Left lung (tissue), 10 donors: Measurements from ENCODE around the gene PRCD. TPM values are rescaled to one million over a fixed set of nuclear protein-coding genes. Genes with fewer than 3 reads are reported as not detected.

ENCODE experiments used
- ATAC-seq: fragments of 200-7000 bp; cut with Tn5 transposase; one replicate; pipeline ENCODE4 v1.9.1; 2020; ENCODE audit warnings: moderate library complexity
- DNase-seq, 4 donors: peaks; one replicate each; pipeline ENCODE4 v3.0.0-alpha.2; 2013 to 2020
- H3K27ac ChIP-seq, 2 donors: fragments of 200-600 bp; sonication (generic) in 1 of 2; one replicate each; pipeline versions ENCODE4 v1.5.0 to v1.8.0; 2020 to 2021
- H3K27me3 ChIP-seq, 2 donors: fragments of 200-600 bp; sonication (generic) in 1 of 2; one replicate each; pipeline versions ENCODE4 v1.5.0 to v1.8.0; 2020 to 2021
- H3K36me3 ChIP-seq, 2 donors: fragments of 200-600 bp; sonication (generic) in 1 of 2; one replicate each; pipeline versions ENCODE4 v1.5.0 to v1.8.0; 2020 to 2021
- H3K4me1 ChIP-seq, 2 donors: fragments of 200-600 bp; one replicate each; pipeline ENCODE4 v1.8.0; 2021
- H3K4me3 ChIP-seq, 2 donors: fragments of 200-600 bp; sonication (generic) in 1 of 2; one replicate each; pipeline versions ENCODE4 v1.5.0 to v1.8.0; 2020 to 2021; ENCODE audit warnings: mild to moderate bottlenecking in 1 of 2
- H3K9me3 ChIP-seq, 2 donors: fragments of 200-600 bp; sonication (generic) in 1 of 2; one replicate each; pipeline versions ENCODE4 v1.5.0 to v1.8.0; 2020 to 2021
- intact Hi-C, 2 donors: fragments of 100-400 bp; cut with DNase I; formaldehyde crosslinking; loops; one replicate each; pipeline versions ENCODE4 v1.11.2 to v1.14.2; 2022
- polyA plus RNA-seq, 6 donors: library from polyadenylated mRNA; unstranded; fragments of 120-200 nt; gene quantifications; one replicate each; pipeline ENCODE4 v1.2.1, GENCODE V29; 2013; ENCODE audit not compliant: insufficient read length in 6 of 6
- total RNA-seq, 2 donors: library from RNA; stranded (reverse); fragmentation: NEBNext Ultra II Directional; extraction: Animal tissue kit (Norgen Biotek cat#: 25700); gene quantifications; one replicate each; pipeline ENCODE4 v1.2.1, GENCODE V29; 2021
- TF ChIP-seq, protein P1 (sequence below), 2 donors: fragments of 200-600 bp; sonication (generic) in 1 of 2; IDR thresholded peaks; one replicate each; pipeline versions ENCODE4 v1.5.0 to v1.8.0; 2021; ENCODE audit warnings: antibody characterized with exemption in 2 of 2
- donor health status: DM: no; HTN: yes; CAD: no.
- donor health status: DM: no; HTN: no; CAD: no.

Gene PRCD
- total and polyA plus RNA-seq, 8 donors, result 1.3 to 11.4 (median 8.9) TPM

DNA sequence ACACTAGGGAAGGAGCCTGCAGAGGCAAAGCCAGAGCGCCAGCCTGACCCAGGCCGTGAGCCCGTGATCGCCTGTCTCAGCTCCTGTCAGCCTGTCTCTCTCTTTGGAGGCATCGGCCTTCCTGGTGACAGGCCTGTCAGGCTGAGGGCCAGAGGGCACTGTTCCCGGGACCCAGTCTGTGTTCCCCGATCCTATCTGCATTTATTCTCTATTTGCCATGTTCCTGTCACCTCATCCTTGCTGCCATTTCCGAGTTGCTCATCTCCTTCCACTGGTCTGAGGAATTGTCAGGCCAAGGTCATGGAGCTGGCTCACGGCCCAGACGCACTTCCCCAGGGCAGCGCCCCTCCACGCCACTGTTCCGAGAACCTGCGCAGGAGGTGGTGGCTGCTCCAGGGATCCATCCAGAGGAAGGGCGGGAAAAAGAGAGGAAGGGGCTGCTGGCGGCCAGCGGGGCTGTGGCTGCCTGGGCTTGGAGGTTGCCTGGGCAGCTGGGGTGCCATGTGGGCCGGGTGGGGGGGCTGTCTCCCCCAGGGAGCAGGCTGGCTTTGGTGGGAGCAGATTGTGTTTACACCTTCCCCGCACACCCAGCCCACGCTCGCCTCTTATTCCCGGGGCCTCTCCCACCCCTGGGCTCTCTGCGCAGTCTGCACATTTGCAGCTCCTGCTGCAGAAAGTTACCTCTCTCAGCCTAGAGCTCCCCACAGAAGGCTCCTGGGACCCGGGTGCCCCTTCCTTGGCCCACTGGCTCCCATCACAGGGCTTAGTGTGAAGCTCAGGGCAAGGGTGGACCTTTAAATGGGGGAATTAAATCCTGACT, 4.9 kb downstream of the PRCD start:
- Histone ChIP-seq H3K27ac (peak overlapping the region in 1 of 2 donors; percentile 48), H3K9me3 (no peaks in the 10 kb centered on the region), H3K4me3 (no peak overlapping the region), H3K27me3 (peaks cover 0 to 24% of the 10 kb centered on the region in 2 donors), H3K36me3 (no peaks in the 10 kb centered on the region), H3K4me1 (peaks cover 25 to 70% of the 10 kb centered on the region in 2 donors)
- DNase-seq (peak in 1 of 4 donors; percentile 72), ATAC-seq (no peak)
- intact Hi-C loops, result no loop called here
- TF ChIP-seq, protein P1, sequence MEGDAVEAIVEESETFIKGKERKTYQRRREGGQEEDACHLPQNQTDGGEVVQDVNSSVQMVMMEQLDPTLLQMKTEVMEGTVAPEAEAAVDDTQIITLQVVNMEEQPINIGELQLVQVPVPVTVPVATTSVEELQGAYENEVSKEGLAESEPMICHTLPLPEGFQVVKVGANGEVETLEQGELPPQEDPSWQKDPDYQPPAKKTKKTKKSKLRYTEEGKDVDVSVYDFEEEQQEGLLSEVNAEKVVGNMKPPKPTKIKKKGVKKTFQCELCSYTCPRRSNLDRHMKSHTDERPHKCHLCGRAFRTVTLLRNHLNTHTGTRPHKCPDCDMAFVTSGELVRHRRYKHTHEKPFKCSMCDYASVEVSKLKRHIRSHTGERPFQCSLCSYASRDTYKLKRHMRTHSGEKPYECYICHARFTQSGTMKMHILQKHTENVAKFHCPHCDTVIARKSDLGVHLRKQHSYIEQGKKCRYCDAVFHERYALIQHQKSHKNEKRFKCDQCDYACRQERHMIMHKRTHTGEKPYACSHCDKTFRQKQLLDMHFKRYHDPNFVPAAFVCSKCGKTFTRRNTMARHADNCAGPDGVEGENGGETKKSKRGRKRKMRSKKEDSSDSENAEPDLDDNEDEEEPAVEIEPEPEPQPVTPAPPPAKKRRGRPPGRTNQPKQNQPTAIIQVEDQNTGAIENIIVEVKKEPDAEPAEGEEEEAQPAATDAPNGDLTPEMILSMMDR (IDR thresholded peaks at IDR 0.05), result no peak

DNA sequence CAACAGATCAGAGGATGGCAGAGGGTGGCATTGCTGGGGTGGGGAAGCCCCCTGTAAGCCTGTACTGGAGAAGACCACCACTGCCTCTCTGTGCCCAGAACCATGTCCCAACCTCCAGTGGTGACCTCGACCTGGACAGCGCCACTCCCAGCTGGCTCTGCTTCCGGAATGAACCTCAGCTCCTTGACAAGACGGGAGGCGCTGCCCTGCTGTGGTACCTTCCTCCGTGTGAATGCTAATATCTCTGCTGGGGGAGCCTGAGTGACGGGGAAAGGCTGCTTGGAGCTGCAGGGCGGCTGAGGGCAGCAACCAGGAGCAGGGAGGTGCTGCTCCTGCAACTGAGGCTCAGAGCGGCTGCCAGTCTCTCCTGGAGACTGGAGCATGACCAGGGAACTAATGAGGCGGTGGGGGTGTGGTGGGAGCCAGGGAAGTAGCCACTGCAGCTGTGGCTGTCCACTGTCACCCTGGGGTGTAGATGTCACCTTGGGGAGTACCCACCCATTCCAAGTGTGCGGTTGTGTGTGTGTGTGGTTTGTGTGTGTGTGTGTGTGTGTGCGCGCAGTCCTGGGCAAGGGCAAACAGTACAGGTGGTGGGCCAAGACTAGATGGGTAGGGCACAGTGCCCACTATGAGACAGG, 6.2 kb downstream of the PRCD start:
- Histone ChIP-seq H3K36me3 (no peaks in the 10 kb centered on the region), H3K4me3 (no peak overlapping the region), H3K9me3 (no peaks in the 10 kb centered on the region), H3K4me1 (peaks cover 20 to 70% of the 10 kb centered on the region in 2 donors), H3K27me3 (peaks cover 0 to 13% of the 10 kb centered on the region in 2 donors), H3K27ac (no peak overlapping the region)
- DNase-seq (peak in 1 of 4 donors; percentile 41), ATAC-seq (no peak)
- TF ChIP-seq, protein P1 (IDR thresholded peaks at IDR 0.05), result no peak
- intact Hi-C loops, result no loop called here

DNA sequence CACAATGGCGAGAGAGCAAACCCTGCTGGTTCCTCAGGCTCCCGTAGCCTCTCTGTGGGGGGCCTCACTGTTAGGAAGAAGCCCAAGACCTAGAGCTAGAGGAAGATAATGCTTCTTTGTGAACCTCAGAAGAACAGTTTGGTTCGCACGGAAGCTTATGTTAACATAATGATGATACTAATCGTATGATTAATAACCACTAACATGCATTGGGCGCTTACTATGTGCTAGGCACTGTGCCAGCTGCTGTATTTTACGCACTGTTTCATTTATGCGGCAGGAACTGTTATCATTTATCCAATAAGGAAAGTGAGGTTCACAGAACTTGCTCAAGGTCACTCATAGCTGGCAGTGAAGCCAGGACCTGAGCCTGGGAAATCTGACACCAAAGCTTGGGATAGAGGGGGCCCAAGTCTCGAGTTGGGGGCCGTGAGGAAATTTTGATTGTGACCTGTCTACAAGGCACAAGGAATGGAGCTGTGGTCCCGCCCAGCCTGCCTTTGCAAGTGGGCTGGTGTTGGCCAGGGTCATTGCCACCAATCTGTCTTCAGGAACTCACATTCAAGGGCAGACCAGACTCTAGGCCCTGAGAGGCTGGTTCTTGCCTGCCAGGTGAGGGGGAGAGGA, 6.8 kb downstream of the PRCD start:
- ATAC-seq, result no peak

GRCh38 chr17:76547183-76547641, 7.4 kb downstream of the PRCD start:
- TF ChIP-seq, protein P1 (IDR thresholded peaks at IDR 0.05), result peak; percentile 50 to 55
- H3K36me3 ChIP-seq, result no peaks in the 10 kb centered on the region
- peaks cover 0 to 13% of the 10 kb centered on the region in 2 donors for H3K27me3 ChIP-seq
- peaks cover 26 to 73% of the 10 kb centered on the region in 2 donors for H3K4me1 ChIP-seq
- intact Hi-C loops, result no loop called here
- H3K27ac ChIP-seq, result peak overlapping the region in 1 of 2 donors; percentile 53
- H3K4me3 ChIP-seq, result no peak overlapping the region
- DNase-seq (peak in 1 of 4 donors; percentile 85), ATAC-seq (peak; percentile 51)
- H3K9me3 ChIP-seq, result no peaks in the 10 kb centered on the region

More for the DNA sequence above, 6.8 kb downstream of the PRCD start:
- H3K4me1 ChIP-seq, result peaks cover 25 to 70% of the 10 kb centered on the region in 2 donors
- TF ChIP-seq, protein P1 (IDR thresholded peaks at IDR 0.05), result no peak
- H3K4me3 ChIP-seq, result no peak overlapping the region
- H3K36me3 ChIP-seq, result no peaks in the 10 kb centered on the region
- H3K27ac ChIP-seq, result peak overlapping the region in 1 of 2 donors; percentile 53
- DNase-seq, result no peak
- peaks cover 0 to 13% of the 10 kb centered on the region in 2 donors for H3K27me3 ChIP-seq
- no peaks in the 10 kb centered on the region for H3K9me3 ChIP-seq
- intact Hi-C loops, result no loop called here
